ENCODE data around the gene LCP1. TPM values are rescaled to one million over a fixed set of nuclear protein-coding genes. Genes with fewer than 3 reads are reported as not detected.

Gene LCP1
- polyA plus RNA-seq, 1 donor (not counting 4 experiments of a cell fraction or from before 2014, with no cell fraction given): 2.5 TPM

DNA sequence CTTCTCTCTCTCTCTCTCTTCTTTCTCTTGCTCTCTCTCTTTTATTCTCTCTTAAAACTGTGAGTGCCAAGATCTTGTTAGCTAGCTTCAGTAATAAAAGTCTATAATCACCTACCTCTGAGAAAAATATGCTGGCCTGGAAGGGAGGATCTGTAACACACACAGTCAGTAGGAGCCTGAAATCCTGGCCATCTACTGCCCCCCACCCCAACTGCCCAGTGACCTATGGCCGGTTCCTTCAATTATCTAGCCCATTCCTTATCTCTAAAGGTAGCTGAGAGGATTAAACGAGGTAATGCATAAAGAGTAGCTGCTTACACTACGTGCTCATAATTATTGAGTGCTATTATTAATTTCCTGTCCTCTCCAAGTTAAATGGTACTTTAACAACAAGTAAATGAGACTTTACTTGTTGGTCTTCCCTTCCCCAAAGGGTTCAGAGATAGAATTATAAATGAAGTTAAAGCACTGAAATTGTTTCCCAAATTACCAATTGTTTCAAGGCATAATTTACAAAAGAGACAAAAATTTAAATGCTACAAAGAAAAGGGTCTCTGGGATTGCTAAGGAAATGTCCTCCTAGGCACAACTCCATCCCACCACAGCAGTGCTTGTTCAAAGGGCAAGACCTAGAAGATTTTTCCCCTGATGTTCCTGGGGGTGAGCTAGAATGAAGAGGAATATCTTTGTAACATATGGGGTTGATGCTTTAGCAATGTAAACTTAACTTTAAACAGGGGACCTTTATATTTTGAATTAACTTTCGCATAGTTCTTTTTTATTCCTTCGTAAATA lies 1.8 kb downstream of the LCP1 start:
- dilution Hi-C loops (cut with MboI; ENCODE audit: extremely low pct_ligation_motif_present, low sequenced_read_pairs): no loop called here
- FAIRE-seq (no peak), DNase-seq (ENCODE audit: low read depth, low spot score) (no peak)
- TF ChIP-seq EZH2 (IDR thresholded peaks at IDR 0.05; ENCODE audit: low read length): no peak
- TF ChIP-seq, protein P1, sequence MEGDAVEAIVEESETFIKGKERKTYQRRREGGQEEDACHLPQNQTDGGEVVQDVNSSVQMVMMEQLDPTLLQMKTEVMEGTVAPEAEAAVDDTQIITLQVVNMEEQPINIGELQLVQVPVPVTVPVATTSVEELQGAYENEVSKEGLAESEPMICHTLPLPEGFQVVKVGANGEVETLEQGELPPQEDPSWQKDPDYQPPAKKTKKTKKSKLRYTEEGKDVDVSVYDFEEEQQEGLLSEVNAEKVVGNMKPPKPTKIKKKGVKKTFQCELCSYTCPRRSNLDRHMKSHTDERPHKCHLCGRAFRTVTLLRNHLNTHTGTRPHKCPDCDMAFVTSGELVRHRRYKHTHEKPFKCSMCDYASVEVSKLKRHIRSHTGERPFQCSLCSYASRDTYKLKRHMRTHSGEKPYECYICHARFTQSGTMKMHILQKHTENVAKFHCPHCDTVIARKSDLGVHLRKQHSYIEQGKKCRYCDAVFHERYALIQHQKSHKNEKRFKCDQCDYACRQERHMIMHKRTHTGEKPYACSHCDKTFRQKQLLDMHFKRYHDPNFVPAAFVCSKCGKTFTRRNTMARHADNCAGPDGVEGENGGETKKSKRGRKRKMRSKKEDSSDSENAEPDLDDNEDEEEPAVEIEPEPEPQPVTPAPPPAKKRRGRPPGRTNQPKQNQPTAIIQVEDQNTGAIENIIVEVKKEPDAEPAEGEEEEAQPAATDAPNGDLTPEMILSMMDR (optimal IDR thresholded peaks at IDR 0.05 in 1 of 3, IDR thresholded peaks at IDR 0.05 in 1 of 3, conservative IDR thresholded peaks at IDR 0.05 in 1 of 3; ENCODE audit: extremely low read depth in 1 of 3, insufficient read depth in 2 of 3, low read length in 3 of 3): no peak
- H4K20me1 ChIP-seq (ENCODE audit: control insufficient read depth, extremely low read depth, insufficient read depth, low read length): no peaks in the 10 kb centered on the region
- H2AFZ ChIP-seq (ENCODE audit: control insufficient read depth, low read length): no peak overlapping the region
- no peak overlapping the region for H3K4me2 ChIP-seq (ENCODE audit: control insufficient read depth, extremely low read depth, insufficient read depth, low read depth, low read length)
- H3K79me2 ChIP-seq (ENCODE audit: control insufficient read depth, insufficient read depth, low read length): no peaks in the 10 kb centered on the region
- H3K4me1 ChIP-seq (ENCODE audit: control insufficient read depth, extremely low read depth, insufficient read depth, low read length): peaks cover 3% of the 10 kb centered on the region
- no peaks in the 10 kb centered on the region for H3K9me3 ChIP-seq (ENCODE audit: control insufficient read depth, low read depth, low read length)
- H3K4me3 ChIP-seq (ENCODE audit: control insufficient read depth in 2 of 3, extremely low read depth in 1 of 3, insufficient read depth in 2 of 3, low read depth in 1 of 3, low read length in 3 of 3): no peak overlapping the region
- H3K9ac ChIP-seq (ENCODE audit: control insufficient read depth, extremely low read depth, insufficient read depth, low read length): no peak overlapping the region
- peaks cover 8% of the 10 kb centered on the region for H3K27me3 ChIP-seq (ENCODE audit: control insufficient read depth, extremely low read depth, insufficient read depth, low read length)
- H3K27ac ChIP-seq (ENCODE audit: control insufficient read depth, insufficient read depth, low read length): no peak overlapping the region
- no peaks in the 10 kb centered on the region for H3K9me1 ChIP-seq (ENCODE audit: control insufficient read depth, extremely low read depth, insufficient read depth, low read length)
- no peaks in the 10 kb centered on the region for H3K36me3 ChIP-seq (ENCODE audit: control insufficient read depth in 2 of 2, extremely low read depth in 1 of 2, insufficient read depth in 2 of 2, low read length in 2 of 2)

DNA sequence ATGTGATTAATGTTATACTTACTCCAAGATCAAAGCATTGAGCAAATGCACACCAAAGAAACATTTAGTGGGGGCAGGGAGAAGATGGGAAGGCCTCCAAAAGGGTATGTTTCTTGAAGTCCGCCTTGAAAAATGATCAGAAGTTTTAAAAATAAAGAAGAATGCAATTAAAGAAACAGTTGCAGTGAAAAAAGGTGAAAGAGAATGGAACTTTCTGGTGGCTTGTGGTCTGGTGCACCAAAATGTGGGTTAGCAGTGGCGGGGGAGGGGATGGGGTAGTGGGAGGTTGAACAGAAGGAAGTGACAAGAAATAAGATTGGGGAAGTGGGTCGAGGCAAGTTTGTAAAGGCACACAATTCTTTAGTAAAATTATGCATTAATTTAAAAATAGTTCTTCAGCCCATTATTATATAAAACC lies 2.5 kb downstream of the LCP1 start:
- DNase-seq (ENCODE audit: low read depth, low spot score) (no peak), FAIRE-seq (no peak)
- no peak overlapping the region for H3K4me2 ChIP-seq (ENCODE audit: control insufficient read depth, extremely low read depth, insufficient read depth, low read depth, low read length)
- H3K27ac ChIP-seq (ENCODE audit: control insufficient read depth, insufficient read depth, low read length): no peak overlapping the region
- dilution Hi-C loops (cut with MboI; ENCODE audit: extremely low pct_ligation_motif_present, low sequenced_read_pairs): no loop called here
- TF ChIP-seq, protein P1 (optimal IDR thresholded peaks at IDR 0.05 in 1 of 3, IDR thresholded peaks at IDR 0.05 in 1 of 3, conservative IDR thresholded peaks at IDR 0.05 in 1 of 3; ENCODE audit: extremely low read depth in 1 of 3, insufficient read depth in 2 of 3, low read length in 3 of 3): no peak
- no peak for TF ChIP-seq EZH2 (IDR thresholded peaks at IDR 0.05; ENCODE audit: low read length)
- H3K4me1 ChIP-seq (ENCODE audit: control insufficient read depth, extremely low read depth, insufficient read depth, low read length): peaks cover 3% of the 10 kb centered on the region
- H3K27me3 ChIP-seq (ENCODE audit: control insufficient read depth, extremely low read depth, insufficient read depth, low read length): peaks cover 8% of the 10 kb centered on the region
- H3K4me3 ChIP-seq (ENCODE audit: control insufficient read depth in 2 of 3, extremely low read depth in 1 of 3, insufficient read depth in 2 of 3, low read depth in 1 of 3, low read length in 3 of 3): no peak overlapping the region
- no peaks in the 10 kb centered on the region for H3K9me3 ChIP-seq (ENCODE audit: control insufficient read depth, low read depth, low read length)
- H4K20me1 ChIP-seq (ENCODE audit: control insufficient read depth, extremely low read depth, insufficient read depth, low read length): no peaks in the 10 kb centered on the region
- no peaks in the 10 kb centered on the region for H3K36me3 ChIP-seq (ENCODE audit: control insufficient read depth in 2 of 2, extremely low read depth in 1 of 2, insufficient read depth in 2 of 2, low read length in 2 of 2)
- H3K9me1 ChIP-seq (ENCODE audit: control insufficient read depth, extremely low read depth, insufficient read depth, low read length): no peaks in the 10 kb centered on the region
- H2AFZ ChIP-seq (ENCODE audit: control insufficient read depth, low read length): no peak overlapping the region
- H3K79me2 ChIP-seq (ENCODE audit: control insufficient read depth, insufficient read depth, low read length): no peaks in the 10 kb centered on the region
- no peak overlapping the region for H3K9ac ChIP-seq (ENCODE audit: control insufficient read depth, extremely low read depth, insufficient read depth, low read length)
